HL-60 (cell line): ENCODE measurements around the gene IL9.

ENCODE experiments used
- CTCF ChIP-seq: IDR thresholded peaks from one replicate; pipeline ENCODE4 v1.5.1; 2011; ENCODE audit warnings: low read length, control low read depth, inconsistent platforms; ENCODE audit not compliant: insufficient read depth
- REST ChIP-seq: IDR thresholded peaks from 2 replicates; pipeline ENCODE4 v1.6.1; 2012; ENCODE audit warnings: low read depth; ENCODE audit not compliant: insufficient replicate concordance

DNA sequence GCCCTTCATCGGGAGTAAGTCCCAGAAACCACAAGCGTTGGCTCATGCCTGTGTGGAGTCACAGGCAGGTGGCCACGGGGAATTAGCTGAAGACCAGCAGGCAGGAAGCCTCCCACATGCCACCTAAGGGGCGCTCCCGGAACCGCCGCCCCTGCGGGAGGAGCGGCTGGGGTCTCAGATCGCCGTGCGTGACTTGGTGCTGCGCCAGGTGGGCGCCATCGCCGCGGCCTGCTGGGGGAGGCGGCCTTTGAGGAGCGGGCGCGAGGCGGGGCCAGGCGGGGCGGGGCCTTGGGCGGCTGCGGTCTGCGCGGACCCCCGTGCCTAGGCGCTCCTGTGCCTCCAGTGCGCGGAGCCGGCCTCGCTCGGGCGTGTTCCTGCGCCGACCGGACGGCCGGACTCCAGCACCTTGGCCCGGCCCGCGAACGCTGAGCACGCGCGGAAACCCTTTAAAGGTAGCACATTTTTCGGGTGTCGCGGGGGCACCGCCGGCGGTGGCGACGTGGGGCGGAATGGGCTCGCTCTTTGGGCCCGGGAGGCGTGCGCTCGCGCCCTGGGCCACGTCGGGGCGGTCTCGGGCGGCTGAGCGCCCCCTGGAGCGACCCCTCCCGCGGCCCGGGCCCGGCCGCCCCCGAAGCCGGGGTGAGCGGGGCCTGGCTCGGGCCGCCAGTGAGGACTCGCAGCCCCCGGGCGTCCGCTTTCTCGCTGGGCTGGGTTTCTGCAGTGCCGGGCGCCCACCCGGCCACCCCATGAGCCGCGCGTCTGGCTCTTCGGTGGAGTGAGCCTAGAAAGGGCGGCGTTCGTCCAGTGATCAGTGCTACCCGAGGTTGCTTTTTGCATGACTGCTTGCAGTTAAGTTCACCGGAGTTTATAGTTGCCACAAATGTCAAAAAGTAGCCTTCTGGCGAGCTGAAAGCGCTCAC is 34.6 kb upstream of the IL9 start:
- no peak for TF ChIP-seq CTCF
- TF ChIP-seq REST: no peak
